Measurements from ENCODE around the gene RBM4. TPM values are rescaled to one million over a fixed set of nuclear protein-coding genes. Genes with fewer than 3 reads are reported as not detected.

RBM4 gene
- total and polyA plus RNA-seq, 9 of the 15 experiments (the other 6 are each of a cell fraction or from before 2014, with no cell fraction given), result 81.6 to 233 (median 122) TPM

- TF ChIP-seq, protein P1, sequence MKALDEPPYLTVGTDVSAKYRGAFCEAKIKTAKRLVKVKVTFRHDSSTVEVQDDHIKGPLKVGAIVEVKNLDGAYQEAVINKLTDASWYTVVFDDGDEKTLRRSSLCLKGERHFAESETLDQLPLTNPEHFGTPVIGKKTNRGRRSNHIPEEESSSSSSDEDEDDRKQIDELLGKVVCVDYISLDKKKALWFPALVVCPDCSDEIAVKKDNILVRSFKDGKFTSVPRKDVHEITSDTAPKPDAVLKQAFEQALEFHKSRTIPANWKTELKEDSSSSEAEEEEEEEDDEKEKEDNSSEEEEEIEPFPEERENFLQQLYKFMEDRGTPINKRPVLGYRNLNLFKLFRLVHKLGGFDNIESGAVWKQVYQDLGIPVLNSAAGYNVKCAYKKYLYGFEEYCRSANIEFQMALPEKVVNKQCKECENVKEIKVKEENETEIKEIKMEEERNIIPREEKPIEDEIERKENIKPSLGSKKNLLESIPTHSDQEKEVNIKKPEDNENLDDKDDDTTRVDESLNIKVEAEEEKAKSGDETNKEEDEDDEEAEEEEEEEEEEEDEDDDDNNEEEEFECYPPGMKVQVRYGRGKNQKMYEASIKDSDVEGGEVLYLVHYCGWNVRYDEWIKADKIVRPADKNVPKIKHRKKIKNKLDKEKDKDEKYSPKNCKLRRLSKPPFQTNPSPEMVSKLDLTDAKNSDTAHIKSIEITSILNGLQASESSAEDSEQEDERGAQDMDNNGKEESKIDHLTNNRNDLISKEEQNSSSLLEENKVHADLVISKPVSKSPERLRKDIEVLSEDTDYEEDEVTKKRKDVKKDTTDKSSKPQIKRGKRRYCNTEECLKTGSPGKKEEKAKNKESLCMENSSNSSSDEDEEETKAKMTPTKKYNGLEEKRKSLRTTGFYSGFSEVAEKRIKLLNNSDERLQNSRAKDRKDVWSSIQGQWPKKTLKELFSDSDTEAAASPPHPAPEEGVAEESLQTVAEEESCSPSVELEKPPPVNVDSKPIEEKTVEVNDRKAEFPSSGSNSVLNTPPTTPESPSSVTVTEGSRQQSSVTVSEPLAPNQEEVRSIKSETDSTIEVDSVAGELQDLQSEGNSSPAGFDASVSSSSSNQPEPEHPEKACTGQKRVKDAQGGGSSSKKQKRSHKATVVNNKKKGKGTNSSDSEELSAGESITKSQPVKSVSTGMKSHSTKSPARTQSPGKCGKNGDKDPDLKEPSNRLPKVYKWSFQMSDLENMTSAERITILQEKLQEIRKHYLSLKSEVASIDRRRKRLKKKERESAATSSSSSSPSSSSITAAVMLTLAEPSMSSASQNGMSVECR (CRISPR knock-in tag; IDR thresholded peaks at IDR 0.05), result no peak
- TF ChIP-seq ZNF316 (IDR thresholded peaks at IDR 0.05) (no peak), TAL1 (IDR thresholded peaks at IDR 0.05) (0 out of 2 replicates have a peak, but pooled peaks have one; percentile 23), TAF9B (IDR thresholded peaks at IDR 0.05; ENCODE audit: partially characterized antibody) (no peak), ZNF699 (CRISPR knock-in tag; IDR thresholded peaks at IDR 0.05; ENCODE audit: insufficient replicate concordance) (no peak), DEAF1 (CRISPR knock-in tag; IDR thresholded peaks at IDR 0.05) (no peak), BACH1 (tag; IDR thresholded peaks at IDR 0.05) (no peak), ZBTB7A (IDR thresholded peaks at IDR 0.05; ENCODE audit: borderline replicate concordance, control insufficient read depth, low read depth, low read length) (no peak), ZNF263 (CRISPR knock-in tag; IDR thresholded peaks at IDR 0.05; ENCODE audit: borderline replicate concordance) (no peak), HSF4 (CRISPR knock-in tag; IDR thresholded peaks at IDR 0.05; ENCODE audit: borderline replicate concordance) (no peak), ZNF146 (CRISPR knock-in tag; IDR thresholded peaks at IDR 0.05; ENCODE audit: unreplicated experiment) (no peak), CEBPG (CRISPR knock-in tag; IDR thresholded peaks at IDR 0.05) (no peak), CEBPG (tag; conservative IDR thresholded peaks at IDR 0.05 in 1 of 2, IDR thresholded peaks at IDR 0.05 in 1 of 2) (no peak), ZSCAN32 (CRISPR knock-in tag; IDR thresholded peaks at IDR 0.05) (no peak), USF1 (CRISPR knock-in tag; IDR thresholded peaks at IDR 0.05) (no peak), ARID1B (IDR thresholded peaks at IDR 0.05) (peak; percentile 52)
- TF ChIP-seq, protein P2, sequence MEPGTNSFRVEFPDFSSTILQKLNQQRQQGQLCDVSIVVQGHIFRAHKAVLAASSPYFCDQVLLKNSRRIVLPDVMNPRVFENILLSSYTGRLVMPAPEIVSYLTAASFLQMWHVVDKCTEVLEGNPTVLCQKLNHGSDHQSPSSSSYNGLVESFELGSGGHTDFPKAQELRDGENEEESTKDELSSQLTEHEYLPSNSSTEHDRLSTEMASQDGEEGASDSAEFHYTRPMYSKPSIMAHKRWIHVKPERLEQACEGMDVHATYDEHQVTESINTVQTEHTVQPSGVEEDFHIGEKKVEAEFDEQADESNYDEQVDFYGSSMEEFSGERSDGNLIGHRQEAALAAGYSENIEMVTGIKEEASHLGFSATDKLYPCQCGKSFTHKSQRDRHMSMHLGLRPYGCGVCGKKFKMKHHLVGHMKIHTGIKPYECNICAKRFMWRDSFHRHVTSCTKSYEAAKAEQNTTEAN (CRISPR knock-in tag; IDR thresholded peaks at IDR 0.05), result no peak
These were observed 21.3 kb downstream of the RBM4 start (continued) for GRCh38 chr11:66659763-66660162.
